NT2/D1 (cell line): ENCODE data around the gene SOWAHD.

ENCODE experiments used
- DNase-seq: peaks from one replicate; pipeline ENCODE4 v3.0.0-alpha.2; 2011; ENCODE audit warnings: low read depth, low spot score
- H3K27me3 ChIP-seq: 2 replicates; pipeline ENCODE4 v1.6.0; 2011; ENCODE audit warnings: mild to moderate bottlenecking; ENCODE audit not compliant: insufficient read length, insufficient read depth
- H3K36me3 ChIP-seq: 2 replicates; pipeline ENCODE4 v1.6.1; 2011; ENCODE audit warnings: mild to moderate bottlenecking, low read length, mixed read lengths; ENCODE audit not compliant: insufficient read depth, insufficient read length
- H3K4me1 ChIP-seq: 2 replicates; pipeline ENCODE4 v1.5.1; 2011; ENCODE audit not compliant: insufficient read depth, insufficient read length
- H3K4me3 ChIP-seq: 2 replicates; pipeline ENCODE4 v1.5.1; 2011; ENCODE audit warnings: low read depth; ENCODE audit not compliant: insufficient read length
- H3K9ac ChIP-seq: 2 replicates; pipeline ENCODE4 v1.6.0; 2011; ENCODE audit warnings: low read depth; ENCODE audit not compliant: insufficient read length
- H3K9me3 ChIP-seq: 2 replicates; pipeline ENCODE4 v1.5.1; 2011; ENCODE audit warnings: mild to moderate bottlenecking, low read length; ENCODE audit not compliant: insufficient read depth
- SUZ12 ChIP-seq: IDR thresholded peaks from 2 replicates; pipeline ENCODE4 v1.6.1; 2011; ENCODE audit not compliant: insufficient read length, insufficient read depth; ENCODE audit errors: extremely low read depth
- YY1 ChIP-seq: IDR thresholded peaks from 2 replicates; pipeline ENCODE4 v1.6.1; 2011; ENCODE audit not compliant: insufficient read length, insufficient read depth
- ZNF274 ChIP-seq: IDR thresholded peaks from 2 replicates; pipeline ENCODE4 v1.6.1; 2011; ENCODE audit warnings: mild to moderate bottlenecking, low read depth, low read length

Gene SOWAHD

DNA sequence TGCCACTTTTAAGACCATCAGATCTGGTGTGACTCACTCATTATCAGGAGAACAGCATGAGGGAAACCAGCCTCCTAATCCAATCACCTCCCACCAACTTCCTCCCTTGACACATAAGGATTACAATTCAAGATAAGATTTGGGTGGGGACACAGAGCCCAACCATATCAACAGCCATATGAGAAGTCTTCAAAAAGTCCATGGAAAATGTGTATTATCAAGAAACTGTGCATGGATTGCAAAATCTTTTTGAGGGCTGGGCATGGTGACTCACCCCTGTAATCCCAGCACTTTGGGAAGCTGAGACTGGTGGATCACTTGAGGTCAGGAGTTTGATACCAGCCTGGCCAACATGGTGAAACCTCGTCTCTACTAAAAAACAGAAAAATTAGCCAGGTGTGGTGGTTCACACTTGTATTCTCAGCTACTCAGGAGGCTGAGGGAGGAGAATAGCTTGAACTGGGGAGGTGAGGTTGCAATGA is 50.8 kb downstream of the SOWAHD start:
- H3K4me3 ChIP-seq: no peak overlapping the region
- no peaks in the 10 kb centered on the region for H3K4me1 ChIP-seq
- no peak overlapping the region for H3K9ac ChIP-seq
- no peaks in the 10 kb centered on the region for H3K9me3 ChIP-seq
- no peaks in the 10 kb centered on the region for H3K36me3 ChIP-seq
- no peak for DNase-seq
- TF ChIP-seq ZNF274: no peak
- no peak for TF ChIP-seq YY1
- TF ChIP-seq SUZ12: no peak
- no peaks in the 10 kb centered on the region for H3K27me3 ChIP-seq
